ENCODE results near the gene WDR70. TPM values are rescaled to one million over a fixed set of nuclear protein-coding genes. Genes with fewer than 3 reads are reported as not detected.

WDR70 gene
- total RNA-seq, 1 experiment from 2014 or later = 78.2 TPM

GRCh38 chr5:37665272-37665671 lies 286.2 kb downstream of the WDR70 start:
- Histone ChIP-seq H3K4me3 (no peak overlapping the region), H3K79me2 (ENCODE audit: low read depth) (peaks cover 3% of the 10 kb centered on the region; the same call in 1 of the 2 replicates), H3K4me2 (no peak overlapping the region), H3K36me3 (ENCODE audit: low read depth) (0 out of 2 replicates have a peak, but pooled peaks cover 5% of the 10 kb centered on the region), H3F3A (ENCODE audit: insufficient read depth, low read depth) (peaks cover 29% of the 10 kb centered on the region; the same call in 1 of the 2 replicates), H2AFZ (no peak overlapping the region), H3K27ac (no peak overlapping the region), H3K9me2 (ENCODE audit: insufficient read depth) (no peaks in the 10 kb centered on the region), H3K4me1 (replicated peaks; ENCODE audit: insufficient read depth) (peaks cover 39% of the 10 kb centered on the region), H3K27me3 (ENCODE audit: insufficient read depth, low read depth) (no peaks in the 10 kb centered on the region), H4K20me1 (ENCODE audit: insufficient read depth) (no peaks in the 10 kb centered on the region), H3K9me3 (ENCODE audit: insufficient read depth, low read depth) (0 out of 2 replicates have a peak, but pooled peaks cover 6% of the 10 kb centered on the region)
- no TSS peak for BruUV-seq (replicated peaks)
- DNase-seq = no peak
- CTCF ChIA-PET = no interaction called here
- intact Hi-C loops (cut with micrococcal nuclease; ENCODE audit: unreplicated experiment) = no loop called here
- POLR2A ChIA-PET (ENCODE audit: unreplicated experiment) = no interaction called here
- TF ChIP-seq EZH2 (IDR thresholded peaks at IDR 0.05; ENCODE audit: low read depth) = no peak
- no peak for TF ChIP-seq CTCF (conservative IDR thresholded peaks at IDR 0.05)

GRCh38 chr5:37665889-37666288 lies 286.8 kb downstream of the WDR70 start:
- 0 out of 2 replicates have a peak, but pooled peaks cover 5% of the 10 kb centered on the region for H3K36me3 ChIP-seq (ENCODE audit: low read depth)
- no peak overlapping the region for H3K4me2 ChIP-seq
- ChIA-PET CTCF (no interaction called here), POLR2A (ENCODE audit: unreplicated experiment) (no interaction called here)
- peaks cover 39% of the 10 kb centered on the region for H3K4me1 ChIP-seq (replicated peaks; ENCODE audit: insufficient read depth)
- H3K9me3 ChIP-seq (ENCODE audit: insufficient read depth, low read depth) = 0 out of 2 replicates have a peak, but pooled peaks cover 6% of the 10 kb centered on the region
- no peak for DNase-seq
- TF ChIP-seq EZH2 (IDR thresholded peaks at IDR 0.05; ENCODE audit: low read depth) (no peak), CTCF (conservative IDR thresholded peaks at IDR 0.05) (no peak)
- no peaks in the 10 kb centered on the region for H3K27me3 ChIP-seq (ENCODE audit: insufficient read depth, low read depth)
- no peak overlapping the region for H3K27ac ChIP-seq
- no peaks in the 10 kb centered on the region for H4K20me1 ChIP-seq (ENCODE audit: insufficient read depth)
- intact Hi-C loops (cut with micrococcal nuclease; ENCODE audit: unreplicated experiment) = no loop called here
- no peaks in the 10 kb centered on the region for H3K9me2 ChIP-seq (ENCODE audit: insufficient read depth)
- no TSS peak for BruUV-seq (replicated peaks)
- H2AFZ ChIP-seq = no peak overlapping the region
- H3K79me2 ChIP-seq (ENCODE audit: low read depth) = peaks cover 3% of the 10 kb centered on the region; the same call in 1 of the 2 replicates
- no peak overlapping the region for H3K4me3 ChIP-seq
- H3F3A ChIP-seq (ENCODE audit: insufficient read depth, low read depth) = peaks cover 29% of the 10 kb centered on the region; the same call in 1 of the 2 replicates

- no peak overlapping the region for H3K4me2 ChIP-seq
- H2AFZ ChIP-seq = no peak overlapping the region
- CTCF ChIA-PET = interaction anchor here (0.7 kb wide), 1 partner anchor 40 kb away, joined by 5 read pairs; no protein-coding TSS in a partner anchor
- no peak overlapping the region for H3K4me3 ChIP-seq
- peaks cover 3% of the 10 kb centered on the region; the same call in 1 of the 2 replicates for H3K79me2 ChIP-seq (ENCODE audit: low read depth)
- no TSS peak for BruUV-seq (replicated peaks)
- no peak for TF ChIP-seq CTCF (conservative IDR thresholded peaks at IDR 0.05)
- TF ChIP-seq EZH2 (IDR thresholded peaks at IDR 0.05; ENCODE audit: low read depth) = no peak
- H4K20me1 ChIP-seq (ENCODE audit: insufficient read depth) = no peaks in the 10 kb centered on the region
- intact Hi-C loops (cut with micrococcal nuclease; ENCODE audit: unreplicated experiment) = no loop called here
- peak overlapping the region; percentile 90; the same call in 1 of the 2 replicates for H3K27ac ChIP-seq
- 0 out of 2 replicates have a peak, but pooled peaks cover 5% of the 10 kb centered on the region for H3K36me3 ChIP-seq (ENCODE audit: low read depth)
- POLR2A ChIA-PET (ENCODE audit: unreplicated experiment) = no interaction called here
- H3K4me1 ChIP-seq (replicated peaks; ENCODE audit: insufficient read depth) = peaks cover 23% of the 10 kb centered on the region
- H3F3A ChIP-seq (ENCODE audit: insufficient read depth, low read depth) = peaks cover 17% of the 10 kb centered on the region; the same call in 1 of the 2 replicates
- H3K9me3 ChIP-seq (ENCODE audit: insufficient read depth, low read depth) = 0 out of 2 replicates have a peak, but pooled peaks cover 6% of the 10 kb centered on the region
- H3K9me2 ChIP-seq (ENCODE audit: insufficient read depth) = no peaks in the 10 kb centered on the region
- DNase-seq = no peak
- no peaks in the 10 kb centered on the region for H3K27me3 ChIP-seq (ENCODE audit: insufficient read depth, low read depth)
These were observed 288.3 kb downstream of the WDR70 start for GRCh38 chr5:37667430-37667829.

All from PC-9 (cell line).